Adrenal gland (tissue), 12 donors: ENCODE measurements around the gene CD22. TPM values are rescaled to one million over a fixed set of nuclear protein-coding genes. Genes with fewer than 3 reads are reported as not detected.

Source experiments
- DNase-seq, 7 donors: peaks; one replicate each; pipeline ENCODE4 v3.0.0-alpha.2; 2019 to 2020
- H3K27ac ChIP-seq, 5 donors: fragments of 200-600 bp; sonication (generic) in 4 of 5; 1 replicate in 3 of 5; 2 replicates in 2 of 5; pipeline versions ENCODE4 v1.5.1 to v1.8.0; 2016 to 2020; ENCODE audit warnings: mild to moderate bottlenecking in 1 of 5
- H3K27me3 ChIP-seq: fragments of 200-600 bp; 2 replicates; pipeline ENCODE4 v1.8.0; 2021
- H3K36me3 ChIP-seq, 2 donors: fragments of 200-600 bp; replicated peaks in 1 of 2; 1 replicate in 1 of 2; 2 replicates in 1 of 2; pipeline versions ENCODE4 v1.5.1 to v1.8.0; 2018 to 2022
- H3K4me1 ChIP-seq, 2 donors: fragments of 200-600 bp; replicated peaks in 1 of 2; 1 replicate in 1 of 2; 2 replicates in 1 of 2; pipeline versions ENCODE4 v1.5.1 to v1.8.0; 2018 to 2021
- H3K4me3 ChIP-seq, 4 donors: fragments of 200-600 bp; sonication (generic) in 3 of 4; one replicate each; pipeline ENCODE4 v1.5.1; 2016 to 2018
- H3K9me3 ChIP-seq, 3 donors: fragments of 200-600 bp; sonication (generic) in 1 of 3; replicated peaks in 1 of 3; 1 replicate in 2 of 3; 2 replicates in 1 of 3; pipeline versions ENCODE4 v1.5.1 to v1.8.0; 2016 to 2021
- CTCF ChIP-seq, 6 experiments: fragments of 450-650 bp in 4 of 6; fragments of 200-600 bp in 2 of 6; sonication (generic) in 1 of 6; IDR thresholded peaks; 1 replicate in 5 of 6; 2 replicates in 1 of 6; pipeline versions ENCODE4 v1.5.1 to v1.8.0; 2016 to 2021; ENCODE audit warnings: antibody characterized with exemption in 6 of 6, mild to moderate bottlenecking in 2 of 6, moderate library complexity in 1 of 6
- POLR2A ChIP-seq, 2 donors: fragments of 450-650 bp; IDR thresholded peaks; one replicate each; pipeline ENCODE4 v1.6.1; 2017; ENCODE audit warnings: antibody characterized with exemption in 2 of 2, mild to moderate bottlenecking in 2 of 2, moderate library complexity in 1 of 2
- WGBS, 4 donors: extraction: QIAGEN DNeasy Blood & Tissue Kit in 2 of 4; methylation state at CpG; one replicate each; pipeline versions ENCODE4 v1.1.5 to v1.1.7; 2013 to 2017; 5-methylcytosine and 5-hydroxymethylcytosine counted together
- intact Hi-C, 2 donors: fragments of 100-400 bp; cut with DNase I; formaldehyde crosslinking; loops; one replicate each; pipeline versions ENCODE4 v1.14.1 to v1.15.0; 2022 to 2023
- polyA plus RNA-seq, 3 donors: library from polyadenylated mRNA; stranded (reverse); fragments of 200-250 nt in 2 of 3; fragments of 350-450 nt in 1 of 3; fragmentation: Illumina TruSeq in 1 of 3; extraction: RNeasy Lipid Tissue Mini Kit (QIAGEN cat#74804) in 1 of 3; gene quantifications; one replicate each; pipeline ENCODE4 v1.2.3, GENCODE V29; 2013 to 2014
- total RNA-seq, 9 donors: library from RNA; depleted of rRNA in 4 of 9; stranded (reverse); fragments of >200 nt in 4 of 9; fragments of 120-200 nt in 1 of 9; fragmentation: NEBNext Ultra II Directional in 1 of 9; extraction: Animal tissue kit (Norgen Biotek cat#: 25700) in 1 of 9; gene quantifications; one replicate each; pipeline versions ENCODE4 v1.1.0 to v1.2.4, GENCODE V29; 2013 to 2023
- donor health status: healthy with polysubstance abuse.
- donor health status: Bipolar disorder and iron deficiency.
- donor health status: DM: yes; HTN: yes; CAD: no.
- donor health status: DM: no; HTN: no; CAD: no.
- donor health status: DM: no; HTN: no; CAD: no.
- donor health status: DM: yes; HTN: yes; CAD: no.

CD22 gene
- total and polyA plus RNA-seq, 12 donors = 1.8 to 16.1 (median 6.2) TPM

GRCh38 chr19:35360880-35361420 lies 32.0 kb downstream of the CD22 start:
- DNase-seq = peak in 1 of 7 donors; percentile 2
- no peak overlapping the region for H3K4me3 ChIP-seq
- H3K27ac ChIP-seq = no peak overlapping the region
- TF ChIP-seq POLR2A (IDR thresholded peaks at IDR 0.05) (no peak), CTCF (IDR thresholded peaks at IDR 0.05) (no peak)
- H3K9me3 ChIP-seq = no peaks in the 10 kb centered on the region
- WGBS, 4 donors = 38 to 71% (median 53%) methylated on average over 5 of the region's 5 CpGs; no CpG with 5 or more reads in 1 of the 4 donors
- H3K36me3 ChIP-seq = no peaks in the 10 kb centered on the region
- intact Hi-C loops = no loop called here
- no peaks in the 10 kb centered on the region for H3K4me1 ChIP-seq
- no peaks in the 10 kb centered on the region for H3K27me3 ChIP-seq

GRCh38 chr19:35362261-35363000 lies 33.4 kb downstream of the CD22 start:
- H3K27me3 ChIP-seq = no peaks in the 10 kb centered on the region
- 79 to 83% (median 80%) methylated on average over 10 to 14 of the region's 14 CpGs; no CpG with 5 or more reads in 1 of the 4 donors for WGBS, 4 donors
- H3K9me3 ChIP-seq = no peaks in the 10 kb centered on the region
- no peaks in the 10 kb centered on the region for H3K4me1 ChIP-seq
- no peaks in the 10 kb centered on the region for H3K36me3 ChIP-seq
- intact Hi-C loops = no loop called here
- H3K27ac ChIP-seq = no peak overlapping the region
- TF ChIP-seq POLR2A (IDR thresholded peaks at IDR 0.05) (no peak), CTCF (IDR thresholded peaks at IDR 0.05) (no peak)
- DNase-seq = peak in 1 of 7 donors; percentile 30
- H3K4me3 ChIP-seq = no peak overlapping the region

GRCh38 chr19:35363001-35363590 lies 34.1 kb downstream of the CD22 start:
- intact Hi-C loops = no loop called here
- no peak for TF ChIP-seq CTCF (IDR thresholded peaks at IDR 0.05)
- no peaks in the 10 kb centered on the region for H3K36me3 ChIP-seq
- H3K4me3 ChIP-seq = no peak overlapping the region
- no peaks in the 10 kb centered on the region for H3K27me3 ChIP-seq
- DNase-seq = peak in 1 of 7 donors; percentile 33
- H3K4me1 ChIP-seq = no peaks in the 10 kb centered on the region
- no peak overlapping the region for H3K27ac ChIP-seq
- no peaks in the 10 kb centered on the region for H3K9me3 ChIP-seq
- 85 to 88% (median 88%) methylated on average over 7 to 11 of the region's 11 CpGs; no CpG with 5 or more reads in 1 of the 4 donors for WGBS, 4 donors

- H3K9me3 ChIP-seq = no peaks in the 10 kb centered on the region
- whole genome bisulfite sequencing, 4 donors = 79 to 89% (median 87%) methylated on average over 7 to 19 of the region's 19 CpGs; no CpG with 5 or more reads in 1 of the 4 donors
- no peaks in the 10 kb centered on the region for H3K4me1 ChIP-seq
- no peaks in the 10 kb centered on the region for H3K27me3 ChIP-seq
- TF ChIP-seq CTCF (IDR thresholded peaks at IDR 0.05) (no peak), POLR2A (IDR thresholded peaks at IDR 0.05) (no peak)
- intact Hi-C loops = no loop called here
- peak in 1 of 7 donors; percentile 21 for DNase-seq
- H3K4me3 ChIP-seq = no peak overlapping the region
- H3K36me3 ChIP-seq = no peaks in the 10 kb centered on the region
- H3K27ac ChIP-seq = no peak overlapping the region
These were observed 34.9 kb downstream of the CD22 start for GRCh38 chr19:35363711-35364425.
